T47D (cell line): Measurements from ENCODE around the gene ANKS3.

Experiments
- DNase-seq, 2 experiments: peaks; one replicate each; pipeline versions ENCODE4 v3.0.0 to v3.0.0-alpha.2; 2011 to 2012; ENCODE audit warnings: low read depth in 1 of 2, low spot score in 1 of 2
- JUND ChIP-seq: IDR thresholded peaks from 2 replicates; pipeline ENCODE4 v1.6.1; 2012; ENCODE audit warnings: low read depth
- in situ Hi-C: cut with HindIII; loops from 2 replicates; pipeline ENCODE4 v1.10.0; 2016; ENCODE audit warnings: low sequenced_read_pairs, low pct_unique_long_range_greater_than_20kb

The ANKS3 gene

GRCh38 chr16:4687946-4688673, 46.0 kb downstream of the ANKS3 start:
- TF ChIP-seq JUND = no peak
- in situ Hi-C loops = no loop called here
- DNase-seq = no peak

GRCh38 chr16:4687416-4687815, 46.7 kb downstream of the ANKS3 start:
- TF ChIP-seq JUND = no peak
- in situ Hi-C loops = no loop called here
- DNase-seq = no peak

DNA sequence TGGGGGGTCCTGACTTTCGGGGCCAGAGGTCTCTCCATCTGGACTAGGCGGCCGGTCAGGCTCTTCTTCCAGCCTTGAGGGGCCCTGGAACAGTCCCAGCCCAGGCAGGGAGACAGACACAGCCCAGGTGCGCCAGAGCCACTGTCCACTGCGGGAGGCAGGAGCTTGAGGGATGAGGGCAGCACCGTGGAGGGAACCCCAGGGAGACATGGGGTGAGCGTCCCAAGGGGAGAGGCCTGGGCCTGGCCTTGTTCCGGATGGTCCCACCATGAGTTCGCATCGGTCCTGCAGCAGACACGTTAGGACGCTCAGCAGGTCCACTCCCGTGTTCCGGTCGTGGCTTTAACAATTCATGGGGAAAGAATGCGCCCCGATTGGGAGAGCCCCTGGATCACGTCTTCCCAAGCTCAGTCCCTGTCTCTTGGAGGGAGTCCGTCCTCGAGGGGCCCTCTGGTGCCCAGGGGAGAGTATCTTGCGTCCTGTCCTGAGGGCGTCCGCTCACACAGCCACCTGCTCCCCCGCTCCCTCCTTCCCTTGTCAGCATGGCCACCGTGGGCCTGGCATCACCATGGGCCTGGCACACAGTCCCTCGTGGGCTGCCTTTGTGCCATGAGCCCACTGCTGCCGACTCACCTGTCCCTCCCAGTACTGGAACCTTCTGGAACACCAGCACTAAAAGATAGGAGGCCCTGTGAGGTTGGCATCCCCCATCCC, 47.4 kb downstream of the ANKS3 start:
- TF ChIP-seq JUND = no peak
- in situ Hi-C loops = no loop called here

GRCh38 chr16:4685776-4686496, 48.1 kb downstream of the ANKS3 start:
- TF ChIP-seq JUND = no peak
- in situ Hi-C loops = no loop called here
- DNase-seq = no peak

More for the DNA sequence above, 47.4 kb downstream of the ANKS3 start:
- DNase-seq = no peak

- in situ Hi-C loops = no loop called here
- no peak for TF ChIP-seq JUND
- no peak for DNase-seq
Observed at GRCh38 chr16:4685292-4685691, 48.8 kb downstream of the ANKS3 start.

DNA sequence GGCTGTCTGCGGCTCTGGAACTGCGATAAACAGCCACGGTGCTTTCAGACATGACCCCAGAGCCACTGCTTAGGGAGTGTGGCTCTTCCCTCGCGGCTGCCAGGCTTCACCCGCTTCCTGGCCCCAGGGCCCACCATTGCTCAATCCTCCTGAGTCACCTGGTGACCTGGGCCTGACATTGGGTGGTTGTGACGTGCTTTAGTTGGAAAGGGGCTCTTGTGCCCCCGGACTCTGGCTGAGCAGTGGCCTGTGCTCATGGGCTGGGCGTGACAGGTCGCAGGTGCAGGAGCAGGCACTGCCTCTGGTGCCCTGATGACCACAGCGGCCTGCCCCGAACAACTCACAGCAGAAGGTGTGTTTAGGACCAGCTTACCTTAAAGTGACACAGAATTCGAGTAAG, 49.3 kb downstream of the ANKS3 start:
- DNase-seq = no peak
- TF ChIP-seq JUND = no peak
- in situ Hi-C loops = no loop called here

GRCh38 chr16:4684058-4684715, 49.9 kb downstream of the ANKS3 start:
- no peak for DNase-seq
- TF ChIP-seq JUND = no peak
- in situ Hi-C loops = no loop called here

GRCh38 chr16:4683255-4684057, 50.6 kb downstream of the ANKS3 start:
- no peak for DNase-seq
- in situ Hi-C loops = no loop called here
- no peak for TF ChIP-seq JUND

DNA sequence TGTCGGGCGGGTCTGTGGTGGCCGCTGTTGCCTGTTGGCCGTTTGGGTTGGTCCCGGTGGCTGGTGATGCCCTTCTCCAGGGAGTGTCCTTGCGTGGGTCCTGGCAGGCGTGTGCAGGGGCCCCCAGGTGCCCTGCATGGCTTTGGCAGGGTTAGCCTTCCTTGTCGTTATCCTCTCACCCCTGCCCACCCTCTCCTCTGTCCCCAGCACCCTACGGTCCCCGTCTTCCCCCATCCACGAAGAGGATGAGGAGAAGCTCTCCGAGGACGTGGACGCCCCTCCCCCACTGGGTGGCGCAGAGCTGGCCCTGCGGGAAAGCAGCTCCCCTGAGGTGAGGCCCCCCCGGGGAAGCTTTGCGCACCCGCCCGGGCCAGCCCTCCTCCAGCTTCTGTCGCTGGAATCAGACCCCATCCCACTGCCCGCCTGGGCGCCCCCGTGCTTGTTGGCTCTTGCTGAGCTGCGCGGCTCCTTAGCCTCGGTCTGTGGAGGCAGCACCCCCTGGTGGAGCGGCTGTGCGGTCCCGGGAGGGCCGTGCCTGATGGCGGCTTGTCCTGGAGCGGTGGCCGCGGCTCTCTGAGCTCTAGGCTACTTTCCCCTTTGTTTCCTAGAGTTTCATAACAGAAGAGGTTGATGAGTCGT, 51.3 kb downstream of the ANKS3 start:
- DNase-seq = no peak
- in situ Hi-C loops = no loop called here
- no peak for TF ChIP-seq JUND

GRCh38 chr16:4682084-4682591, 51.9 kb downstream of the ANKS3 start:
- no peak for TF ChIP-seq JUND
- in situ Hi-C loops = no loop called here
- DNase-seq = no peak

- TF ChIP-seq JUND = no peak
- DNase-seq = no peak
- in situ Hi-C loops = no loop called here
Observed at GRCh38 chr16:4681471-4682083, 52.5 kb downstream of the ANKS3 start.
